Activated T-cell treated with anti-CD3 and anti-CD28 coated beads for 24 hours (primary cell): ENCODE measurements around the gene SPDYA.
"Not testable (repeated sequence)": the region's sequence is repeated elsewhere in the genome, so short reads cannot be mapped to it uniquely, and the experiment has no call there.

Experiments used
- DNase-seq: peaks from one replicate; pipeline ENCODE4 v3.0.0-alpha.2; 2020; ENCODE audit warnings: low read depth

Gene SPDYA

DNA sequence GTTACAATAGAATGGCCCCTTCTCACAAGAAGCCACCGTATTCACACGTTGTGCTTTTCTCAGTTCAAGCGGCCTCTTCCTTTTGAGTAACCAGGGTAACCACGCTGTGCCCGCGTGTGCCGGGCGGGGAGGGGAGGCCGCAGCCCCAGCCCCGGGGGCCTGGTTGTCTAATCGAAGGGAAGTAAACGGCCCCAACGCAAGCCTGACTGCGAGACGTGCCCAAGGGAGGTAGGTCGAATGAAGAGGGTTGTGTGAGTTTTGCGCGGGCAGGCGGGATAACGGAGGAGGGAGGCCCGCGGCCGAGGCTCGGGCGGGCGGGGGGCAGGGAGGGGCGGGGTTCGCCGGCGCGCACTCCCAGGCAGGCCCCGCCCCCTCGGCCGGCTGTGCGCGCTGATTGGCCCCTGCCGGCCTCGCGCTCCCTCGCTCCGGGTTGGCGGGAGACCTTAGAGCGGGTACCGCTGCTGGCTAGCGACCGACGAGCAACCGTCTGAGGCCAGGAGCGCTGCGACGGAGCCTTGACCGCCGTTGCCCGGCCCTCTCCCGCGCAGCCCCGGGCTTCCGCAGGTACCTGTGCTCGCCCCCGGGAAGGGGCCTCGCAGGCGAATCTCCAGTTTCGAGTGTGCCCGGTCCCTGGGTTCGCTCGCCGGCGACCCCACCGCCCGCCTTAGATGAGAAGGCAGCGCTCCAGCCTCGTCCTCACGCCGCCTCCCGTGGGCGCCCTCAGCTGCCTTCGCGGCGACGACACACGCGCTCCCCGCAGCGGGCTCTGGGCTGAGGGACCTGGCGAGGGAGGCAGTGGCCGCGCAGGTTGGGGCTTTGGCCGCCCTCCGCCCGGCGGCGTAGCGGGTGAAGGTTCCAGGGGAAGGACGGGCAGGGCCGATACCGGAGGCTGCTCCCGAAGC lies at the start of gene SPDYA:
TSS of gene SPDYA (plus strand) at position 451 of the 902 bp plus-strand sequence. CDS start 5,181 bp downstream, outside the sequence.
- peak; percentile 72 for DNase-seq

DNA sequence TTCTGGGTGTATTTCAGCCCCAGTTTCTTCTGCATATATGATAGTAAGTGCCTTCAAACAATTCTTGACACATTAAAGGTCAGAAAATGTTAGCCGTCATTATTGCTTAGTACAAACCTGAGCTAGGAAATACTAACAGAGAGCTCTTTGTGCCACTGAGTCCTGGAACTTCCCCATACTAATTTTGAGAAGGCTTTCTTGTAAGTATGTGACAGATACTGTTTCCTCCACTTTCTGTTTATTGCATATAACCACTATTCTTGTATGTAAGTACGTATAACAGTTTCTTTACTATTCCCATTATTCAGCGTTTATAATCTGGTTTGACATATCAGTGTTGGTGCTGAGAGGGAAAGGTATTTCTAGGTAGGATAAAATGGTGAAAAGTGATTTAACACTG lies 49.2 kb upstream of the SPDYA start:
- no peak for DNase-seq

GRCh38 chr2:28764909-28765711 lies 45.5 kb upstream of the SPDYA start:
- no peak for DNase-seq

DNA sequence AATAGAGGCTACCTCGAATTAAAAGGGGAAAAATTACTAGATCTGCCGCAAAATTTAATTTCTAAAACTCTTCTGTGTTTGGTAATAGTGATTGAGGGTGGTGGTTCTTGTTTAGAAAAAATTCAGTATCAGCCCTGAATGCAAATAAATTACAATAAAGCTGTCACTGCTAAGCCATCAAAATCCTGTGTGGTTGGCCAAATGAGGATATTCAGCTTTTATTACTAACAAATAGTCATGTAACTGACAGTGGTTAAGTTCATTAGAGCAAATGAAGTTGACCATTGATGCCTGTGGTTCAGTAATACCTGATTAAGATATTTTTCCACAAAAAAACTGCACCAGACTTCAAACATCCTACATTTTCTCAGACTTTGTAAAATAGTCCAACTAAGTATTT lies 44.6 kb upstream of the SPDYA start:
- no peak for DNase-seq

DNA sequence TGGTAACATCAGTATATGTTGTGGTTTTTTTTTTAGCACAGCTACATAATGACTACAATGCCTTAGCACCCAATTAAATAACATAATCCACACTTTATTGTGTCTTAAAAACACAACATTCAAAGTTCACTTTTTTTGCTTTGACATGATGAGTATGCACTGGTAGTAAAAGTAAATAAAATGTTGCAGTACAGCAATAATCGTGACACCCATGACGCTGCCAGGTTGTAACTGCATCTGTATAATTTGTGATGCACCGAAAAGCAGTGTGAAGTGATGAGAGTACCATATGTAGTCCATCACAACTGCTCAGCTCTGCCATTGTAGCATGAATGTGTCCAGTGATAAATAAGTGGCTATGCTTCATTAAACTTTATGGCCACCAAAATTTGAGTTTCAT lies 43.3 kb upstream of the SPDYA start:
- DNase-seq = no peak

DNA sequence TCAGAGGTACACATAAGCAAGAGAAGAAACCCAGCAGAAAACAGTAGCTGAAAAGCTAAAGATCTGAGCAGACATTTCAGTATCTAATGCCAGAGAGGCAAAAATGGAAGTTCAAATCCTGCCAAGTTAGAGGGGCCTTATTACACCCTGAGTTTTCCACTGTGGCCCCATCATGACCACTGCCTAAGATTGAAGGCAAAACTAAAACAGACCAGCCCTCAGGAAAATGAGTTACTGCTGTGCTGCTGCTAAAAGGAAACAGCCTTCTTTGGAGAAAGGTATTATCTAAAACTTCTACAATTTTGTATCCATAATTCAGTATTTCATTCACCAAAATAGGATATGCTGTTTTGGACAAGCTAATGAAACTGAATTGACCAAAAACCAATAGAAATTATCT lies 42.2 kb upstream of the SPDYA start:
- DNase-seq = no peak

GRCh38 chr2:28768952-28769351 lies 41.7 kb upstream of the SPDYA start:
- no peak for DNase-seq

- DNase-seq = no peak
These were observed 38.3 kb upstream of the SPDYA start for GRCh38 chr2:28772351-28772750.

DNA sequence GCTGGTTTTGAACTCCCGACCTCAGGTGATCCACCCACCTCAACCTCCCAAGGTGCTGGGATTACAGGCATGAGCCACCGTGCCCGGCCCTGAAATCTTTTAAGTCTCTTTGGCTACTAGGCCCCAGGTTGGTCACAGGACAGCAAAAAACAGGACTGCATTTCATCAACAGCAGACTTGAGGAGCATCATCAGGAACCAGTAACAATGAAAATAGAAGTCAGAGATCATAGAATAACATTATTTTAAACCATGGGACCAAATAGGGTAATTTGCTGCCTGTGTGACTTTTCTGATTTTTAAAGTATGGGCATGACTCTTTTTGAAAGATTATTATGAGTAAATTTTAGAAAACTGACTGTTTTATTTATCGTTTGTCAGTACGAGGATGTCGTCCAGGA lies 34.2 kb upstream of the SPDYA start:
- no peak for DNase-seq

GRCh38 chr2:28778392-28778791 lies 32.2 kb upstream of the SPDYA start:
- no peak for DNase-seq

DNA sequence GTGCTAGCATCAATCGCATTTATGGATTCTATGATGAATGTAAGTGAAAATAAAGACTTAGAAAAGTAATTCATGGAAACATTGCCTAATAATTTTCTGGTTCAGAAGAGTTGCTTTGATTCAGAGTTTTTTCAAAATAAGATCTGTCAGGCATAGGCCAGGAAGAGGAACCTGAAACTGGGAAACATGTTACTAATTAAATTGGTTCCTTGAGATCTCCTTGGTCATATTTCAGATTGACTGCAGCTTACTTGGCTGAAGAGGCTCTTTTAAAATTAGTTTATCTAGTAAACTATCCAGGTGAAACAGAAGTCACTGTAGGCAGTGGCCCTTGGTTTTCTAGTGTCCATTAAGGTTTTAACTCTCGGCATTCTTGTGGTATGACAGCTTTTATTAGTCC lies 31.6 kb upstream of the SPDYA start:
- DNase-seq = no peak

- no peak for DNase-seq
These were observed 30.1 kb upstream of the SPDYA start for GRCh38 chr2:28780496-28780895.

DNA sequence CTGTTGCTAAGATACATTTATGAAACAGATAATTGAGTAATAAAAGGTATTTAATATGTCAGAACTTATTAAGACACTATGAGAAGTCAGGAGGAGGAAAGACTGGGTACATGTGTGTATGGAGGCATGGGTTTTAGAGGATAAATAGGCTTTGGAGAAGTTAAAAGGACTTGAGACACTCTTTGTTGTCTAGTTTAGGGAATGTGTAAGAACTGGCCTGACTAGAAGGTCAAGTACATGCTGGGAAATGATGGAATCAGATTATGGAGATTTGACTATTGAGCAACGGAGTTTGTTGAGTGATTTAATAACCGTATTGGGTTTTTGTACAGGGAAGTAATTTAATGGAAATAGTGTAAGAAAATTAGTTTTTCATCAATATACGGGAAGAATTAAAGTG lies 28.2 kb upstream of the SPDYA start:
- no peak for DNase-seq

GRCh38 chr2:28784570-28784969 lies 26.1 kb upstream of the SPDYA start:
- DNase-seq = not testable (repeated sequence)

- no peak for DNase-seq
These were observed 14.0 kb upstream of the SPDYA start for GRCh38 chr2:28796620-28797019.

DNA sequence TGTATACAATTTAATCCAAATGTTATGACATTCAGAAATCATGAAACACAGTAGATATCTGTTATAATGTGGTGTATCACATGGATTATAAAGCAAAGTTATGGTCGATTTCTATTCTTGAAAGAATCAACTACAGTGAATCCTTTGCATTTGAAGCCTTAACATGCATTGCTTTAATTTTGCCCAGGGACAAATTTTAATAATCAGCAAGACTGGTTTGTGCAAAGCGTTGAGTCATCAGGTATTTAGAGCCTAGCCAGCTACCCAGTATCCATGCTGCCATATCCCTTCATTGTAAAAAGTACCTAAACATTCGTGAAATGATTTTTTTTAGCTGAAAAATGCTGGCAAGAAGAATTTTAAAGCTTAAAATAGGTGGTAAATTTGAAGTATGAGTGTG lies 8.9 kb upstream of the SPDYA start:
- no peak for DNase-seq

DNA sequence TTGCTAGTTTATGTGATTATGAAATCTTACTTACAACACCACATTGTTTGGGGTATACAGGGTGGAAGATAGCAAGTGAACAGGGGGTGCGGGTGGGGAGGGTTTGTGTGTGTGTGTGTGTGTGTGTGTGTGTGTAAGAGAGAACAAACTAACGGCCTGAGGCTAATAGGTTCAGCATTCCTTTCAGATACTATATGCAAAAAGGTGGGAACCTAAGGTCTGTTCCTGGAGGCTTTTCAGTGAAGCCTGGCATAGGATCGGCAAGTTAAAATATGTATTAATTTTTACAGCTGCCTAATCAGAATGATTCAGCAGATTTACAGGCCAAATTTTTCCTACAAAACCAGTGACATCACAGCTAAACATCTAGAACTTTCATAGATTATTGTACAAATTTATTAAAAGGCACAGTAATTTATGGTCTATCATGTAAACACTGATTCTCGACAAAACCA lies 7.6 kb upstream of the SPDYA start:
- DNase-seq = no peak

DNA sequence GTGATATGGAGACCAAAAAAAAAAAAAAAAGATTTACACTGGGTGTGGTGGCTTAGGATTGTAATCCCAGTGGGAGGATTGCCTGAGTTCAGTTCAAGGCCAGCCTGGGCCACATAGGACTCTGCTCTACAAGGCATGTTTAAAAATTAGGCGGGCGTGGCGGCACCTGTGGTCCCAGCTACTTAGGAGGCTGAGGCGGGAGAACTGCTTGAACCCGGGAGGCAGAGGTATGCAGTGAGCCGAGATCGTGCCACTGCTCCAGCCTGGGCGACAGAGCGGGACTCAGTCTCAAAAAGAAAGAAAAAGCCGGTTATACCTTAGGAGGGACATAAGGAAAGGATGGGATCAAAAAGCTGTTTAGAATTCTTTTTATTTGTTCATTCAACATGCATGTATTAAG lies 707 bp upstream of the SPDYA start:
- no peak for DNase-seq

GRCh38 chr2:28818053-28818452 lies 7.4 kb downstream of the SPDYA start:
- DNase-seq = no peak

DNA sequence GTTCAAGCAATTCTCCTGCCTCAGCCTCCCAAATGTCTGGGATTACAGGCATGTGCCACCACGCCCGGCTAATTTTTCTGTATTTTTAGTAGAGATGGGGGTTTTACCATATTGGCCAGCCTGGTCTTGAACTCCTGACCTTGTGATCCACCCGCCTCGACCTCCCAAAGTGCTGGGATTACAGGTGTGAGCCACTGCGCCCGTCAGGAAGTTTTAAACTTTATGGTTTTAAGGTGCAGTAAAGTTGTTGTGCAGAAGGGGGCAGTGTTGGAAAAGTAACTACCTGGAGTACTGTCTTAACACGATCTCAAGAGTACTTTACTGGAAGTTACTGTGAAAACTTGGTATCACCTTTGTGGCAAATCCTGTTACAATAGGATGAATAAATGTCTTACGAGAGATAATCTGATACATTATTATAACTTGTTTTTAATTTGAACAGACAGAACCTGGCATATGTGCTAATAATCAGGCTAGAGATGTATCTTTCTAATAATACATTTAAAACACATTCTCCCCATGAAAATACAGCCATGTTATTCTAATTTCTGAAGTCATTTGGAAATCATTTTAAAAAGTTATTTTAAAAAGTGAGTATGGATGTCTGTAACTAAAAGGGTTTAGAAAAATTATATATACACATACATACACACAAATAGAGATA lies 10.8 kb downstream of the SPDYA start:
- DNase-seq = peak; percentile 53

DNA sequence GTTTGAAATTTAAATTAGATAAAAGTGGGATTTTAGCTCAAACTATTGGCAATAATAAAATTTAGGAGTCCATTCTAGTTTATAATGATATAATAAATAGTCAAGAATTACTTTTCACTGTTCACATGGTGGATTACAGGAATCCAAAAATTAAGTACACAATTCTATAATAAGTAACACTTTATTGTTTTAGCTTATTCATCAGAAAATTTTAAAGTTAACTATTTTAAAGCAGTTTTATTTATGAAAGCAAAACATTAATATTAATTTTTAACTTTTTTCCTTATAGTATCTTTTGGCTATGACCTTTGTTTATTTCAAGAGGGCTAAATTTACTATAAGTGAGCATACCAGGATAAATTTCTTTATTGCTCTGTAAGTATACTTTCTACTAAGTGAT lies 11.4 kb downstream of the SPDYA start:
- DNase-seq = no peak

DNA sequence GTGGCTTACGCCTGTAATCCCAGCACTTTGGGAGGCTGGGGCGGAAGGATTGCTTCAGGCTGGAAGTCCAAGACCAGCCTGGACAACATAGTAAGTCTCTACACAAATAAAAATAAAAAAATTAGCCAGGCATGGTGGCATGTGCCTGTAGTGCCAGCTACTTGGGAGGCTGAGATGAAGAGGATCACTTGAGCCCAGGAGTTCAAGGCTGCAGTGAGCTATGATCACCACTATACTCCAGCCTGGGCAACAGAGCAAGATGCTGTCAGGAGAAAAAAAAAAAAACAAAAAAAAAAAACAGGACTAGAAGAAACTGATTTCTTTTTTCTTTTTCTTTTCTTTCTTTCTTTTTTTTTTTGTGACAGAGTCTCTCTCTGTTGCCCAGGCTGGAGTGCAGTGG lies 13.6 kb downstream of the SPDYA start:
- no peak for DNase-seq

DNA sequence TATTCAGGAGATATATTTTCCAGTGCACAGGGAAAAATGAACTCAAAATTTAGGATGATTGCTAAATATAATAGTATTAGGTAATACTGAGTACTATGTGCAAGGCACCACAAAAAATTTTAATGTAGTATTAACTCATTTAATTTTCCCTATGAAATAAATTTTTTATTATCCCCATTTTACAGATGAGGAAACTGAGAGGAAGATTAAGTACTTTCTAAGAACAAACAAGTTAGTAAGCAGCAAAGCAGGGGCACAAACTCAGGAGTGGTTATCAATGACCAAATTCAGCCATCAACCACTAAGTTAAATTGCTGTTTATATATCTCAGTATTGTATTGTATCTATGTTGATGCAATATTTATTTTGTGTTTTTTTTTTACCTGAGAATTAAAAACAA lies 14.2 kb downstream of the SPDYA start:
- DNase-seq = no peak
